Sigmoid colon (tissue), 7 donors: ENCODE measurements around the gene KIF15. TPM values are rescaled to one million over a fixed set of nuclear protein-coding genes. Genes with fewer than 3 reads are reported as not detected.
A peak's percentile ranks its signal among the peaks of the same experiment; 100 is the strongest.

ENCODE experiments used
- DNase-seq: peaks from one replicate; pipeline ENCODE4 v3.0.0-alpha.2; 2019
- H3K27ac ChIP-seq, 4 donors: fragments of 200-600 bp; sonication (generic); one replicate each; pipeline ENCODE4 v1.5.1; 2016 to 2019; ENCODE audit warnings: mild to moderate bottlenecking in 1 of 4
- H3K27me3 ChIP-seq, 3 donors: fragments of 200-600 bp; sonication (generic); one replicate each; pipeline ENCODE4 v1.5.1; 2019; ENCODE audit warnings: mild to moderate bottlenecking in 1 of 3
- H3K36me3 ChIP-seq, 4 donors: fragments of 200-600 bp; sonication (generic); one replicate each; pipeline ENCODE4 v1.5.1; 2016 to 2019
- H3K4me1 ChIP-seq, 4 donors: fragments of 200-600 bp; sonication (generic); one replicate each; pipeline ENCODE4 v1.5.1; 2017 to 2019
- H3K4me3 ChIP-seq, 4 donors: fragments of 200-600 bp; sonication (generic); one replicate each; pipeline ENCODE4 v1.5.1; 2017 to 2019; ENCODE audit warnings: mild to moderate bottlenecking in 2 of 4, moderate library complexity in 1 of 4
- H3K9me3 ChIP-seq, 4 donors: fragments of 200-600 bp in 3 of 4; sonication (generic) in 3 of 4; one replicate each; pipeline versions ENCODE4 v1.5.1 to v1.6.1; 2013 to 2019
- EP300 ChIP-seq, 4 donors: sonication (generic); formaldehyde crosslinking; IDR thresholded peaks; one replicate each; pipeline ENCODE4 v1.6.1; 2017; ENCODE audit warnings: antibody characterized with exemption in 4 of 4
- POLR2A ChIP-seq, 2 donors: fragments of 450-650 bp; IDR thresholded peaks; one replicate each; pipeline ENCODE4 v1.6.1; 2016; ENCODE audit warnings: antibody characterized with exemption in 2 of 2, mild to moderate bottlenecking in 2 of 2, moderate library complexity in 2 of 2
- POLR2AphosphoS5 ChIP-seq, 4 donors: sonication (generic); formaldehyde crosslinking; IDR thresholded peaks; one replicate each; pipeline ENCODE4 v1.6.1; 2017; ENCODE audit warnings: antibody characterized with exemption in 4 of 4
- WGBS, 2 donors: extraction: QIAGEN DNeasy Blood & Tissue Kit; methylation state at CpG; one replicate each; pipeline ENCODE4 v1.1.7; 2013; 5-methylcytosine and 5-hydroxymethylcytosine counted together
- intact Hi-C: fragments of 100-400 bp; cut with DNase I; formaldehyde crosslinking; loops from one replicate; pipeline ENCODE4 v1.15.1; 2023
- polyA plus RNA-seq, 3 donors: library from polyadenylated mRNA; stranded (reverse); fragments of 200-250 nt; gene quantifications; one replicate each; pipeline ENCODE4 v1.2.3, GENCODE V29; 2013
- total RNA-seq, 4 donors: library from RNA; depleted of rRNA; stranded (reverse); fragments of >200 nt; gene quantifications; one replicate each; pipeline ENCODE4 v1.1.0, GENCODE V29; 2016
- TF ChIP-seq, protein P1 (sequence below), 4 experiments: fragments of 450-650 bp in 3 of 4; fragments of 200-600 bp in 1 of 4; IDR thresholded peaks; one replicate each; pipeline ENCODE4 v1.5.1; 2016 to 2019; ENCODE audit warnings: antibody characterized with exemption in 4 of 4, mild to moderate bottlenecking in 3 of 4, moderate library complexity in 2 of 4
- donor health status: healthy with polysubstance abuse.
- donor health status: Bipolar disorder and iron deficiency.
- donor health status: healthy.

The KIF15 gene, protein sequence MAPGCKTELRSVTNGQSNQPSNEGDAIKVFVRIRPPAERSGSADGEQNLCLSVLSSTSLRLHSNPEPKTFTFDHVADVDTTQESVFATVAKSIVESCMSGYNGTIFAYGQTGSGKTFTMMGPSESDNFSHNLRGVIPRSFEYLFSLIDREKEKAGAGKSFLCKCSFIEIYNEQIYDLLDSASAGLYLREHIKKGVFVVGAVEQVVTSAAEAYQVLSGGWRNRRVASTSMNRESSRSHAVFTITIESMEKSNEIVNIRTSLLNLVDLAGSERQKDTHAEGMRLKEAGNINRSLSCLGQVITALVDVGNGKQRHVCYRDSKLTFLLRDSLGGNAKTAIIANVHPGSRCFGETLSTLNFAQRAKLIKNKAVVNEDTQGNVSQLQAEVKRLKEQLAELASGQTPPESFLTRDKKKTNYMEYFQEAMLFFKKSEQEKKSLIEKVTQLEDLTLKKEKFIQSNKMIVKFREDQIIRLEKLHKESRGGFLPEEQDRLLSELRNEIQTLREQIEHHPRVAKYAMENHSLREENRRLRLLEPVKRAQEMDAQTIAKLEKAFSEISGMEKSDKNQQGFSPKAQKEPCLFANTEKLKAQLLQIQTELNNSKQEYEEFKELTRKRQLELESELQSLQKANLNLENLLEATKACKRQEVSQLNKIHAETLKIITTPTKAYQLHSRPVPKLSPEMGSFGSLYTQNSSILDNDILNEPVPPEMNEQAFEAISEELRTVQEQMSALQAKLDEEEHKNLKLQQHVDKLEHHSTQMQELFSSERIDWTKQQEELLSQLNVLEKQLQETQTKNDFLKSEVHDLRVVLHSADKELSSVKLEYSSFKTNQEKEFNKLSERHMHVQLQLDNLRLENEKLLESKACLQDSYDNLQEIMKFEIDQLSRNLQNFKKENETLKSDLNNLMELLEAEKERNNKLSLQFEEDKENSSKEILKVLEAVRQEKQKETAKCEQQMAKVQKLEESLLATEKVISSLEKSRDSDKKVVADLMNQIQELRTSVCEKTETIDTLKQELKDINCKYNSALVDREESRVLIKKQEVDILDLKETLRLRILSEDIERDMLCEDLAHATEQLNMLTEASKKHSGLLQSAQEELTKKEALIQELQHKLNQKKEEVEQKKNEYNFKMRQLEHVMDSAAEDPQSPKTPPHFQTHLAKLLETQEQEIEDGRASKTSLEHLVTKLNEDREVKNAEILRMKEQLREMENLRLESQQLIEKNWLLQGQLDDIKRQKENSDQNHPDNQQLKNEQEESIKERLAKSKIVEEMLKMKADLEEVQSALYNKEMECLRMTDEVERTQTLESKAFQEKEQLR (N-terminal part only)
- total RNA-seq: 1 to 10 TPM in 3 of 4 donors, under 1 TPM in 1; 0.66 to 3.0 (median 1.1) TPM
- 1 to 10 TPM in 2 of 3 donors, under 1 TPM in 1; 0.60 to 8.8 (median 1.8) TPM for polyA plus RNA-seq

DNA sequence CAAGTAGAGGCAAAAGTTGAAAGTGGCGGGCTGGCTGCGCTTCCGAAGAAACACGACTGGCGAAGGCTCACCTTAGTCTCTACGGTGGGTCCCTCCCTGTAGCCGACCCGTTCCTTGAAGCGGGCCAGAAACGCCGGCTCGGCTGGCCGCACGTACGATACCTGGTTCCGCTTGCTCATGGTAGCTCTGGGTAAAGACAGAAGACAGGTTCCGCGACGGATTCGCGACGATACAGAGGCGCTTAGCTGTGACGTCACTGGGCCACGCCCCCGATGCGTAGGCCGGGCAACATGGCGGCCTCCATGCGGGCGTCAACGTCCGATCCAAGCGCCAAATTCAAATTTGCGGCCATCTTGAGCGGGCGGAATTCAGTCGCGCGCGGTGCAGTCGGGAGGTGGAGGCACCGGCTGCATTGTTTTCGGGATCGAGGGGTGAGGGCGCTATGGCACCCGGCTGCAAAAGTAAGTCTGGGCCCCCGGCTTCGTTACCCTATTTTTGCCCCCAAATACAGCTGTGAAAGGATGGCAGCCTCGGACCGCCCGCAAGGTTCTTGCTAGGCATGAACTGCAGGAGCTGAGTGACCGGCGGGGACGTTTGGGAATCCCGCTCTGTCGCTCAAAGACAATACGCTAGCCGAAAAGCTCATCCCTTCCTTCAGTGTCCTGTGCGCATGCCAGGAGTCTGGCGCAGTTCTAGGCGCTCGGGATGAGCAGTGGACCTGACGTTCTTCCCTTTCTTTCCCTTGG, at the start of gene KIF15, which contains the start of gene KIAA1143:
Gene KIF15 (plus strand): TSS at position 371 of the 746 bp plus-strand sequence. CDS start 72 bp downstream, at position 443.
Gene KIAA1143 (minus strand): TSS at position 196 of the 746 bp plus-strand sequence. CDS start 17 bp downstream, at position 179.
- Histone ChIP-seq H3K27me3 (no peaks in the 10 kb centered on the region), H3K27ac (peak within 1 kb of the TSS; percentile 62 to 77 (median 76)), H3K9me3 (peaks cover 0 to 3% (median 0%) of the 10 kb centered on the region in 4 donors), H3K4me3 (peak within 1 kb of the TSS; percentile 68 to 79 (median 75)), H3K4me1 (peaks cover 0 to 19% (median 14%) of the 10 kb centered on the region in 4 donors), H3K36me3 (no peaks in the 10 kb centered on the region)
- 0% methylated on average over 64 of the region's 64 CpGs for WGBS, 2 donors
- TF ChIP-seq POLR2AphosphoS5 (IDR thresholded peaks at IDR 0.05): peak; percentile 64 to 92 (median 83)
- TF ChIP-seq POLR2A (IDR thresholded peaks at IDR 0.05): peak in 1 of 2 donors; percentile 34
- TF ChIP-seq, protein P1, sequence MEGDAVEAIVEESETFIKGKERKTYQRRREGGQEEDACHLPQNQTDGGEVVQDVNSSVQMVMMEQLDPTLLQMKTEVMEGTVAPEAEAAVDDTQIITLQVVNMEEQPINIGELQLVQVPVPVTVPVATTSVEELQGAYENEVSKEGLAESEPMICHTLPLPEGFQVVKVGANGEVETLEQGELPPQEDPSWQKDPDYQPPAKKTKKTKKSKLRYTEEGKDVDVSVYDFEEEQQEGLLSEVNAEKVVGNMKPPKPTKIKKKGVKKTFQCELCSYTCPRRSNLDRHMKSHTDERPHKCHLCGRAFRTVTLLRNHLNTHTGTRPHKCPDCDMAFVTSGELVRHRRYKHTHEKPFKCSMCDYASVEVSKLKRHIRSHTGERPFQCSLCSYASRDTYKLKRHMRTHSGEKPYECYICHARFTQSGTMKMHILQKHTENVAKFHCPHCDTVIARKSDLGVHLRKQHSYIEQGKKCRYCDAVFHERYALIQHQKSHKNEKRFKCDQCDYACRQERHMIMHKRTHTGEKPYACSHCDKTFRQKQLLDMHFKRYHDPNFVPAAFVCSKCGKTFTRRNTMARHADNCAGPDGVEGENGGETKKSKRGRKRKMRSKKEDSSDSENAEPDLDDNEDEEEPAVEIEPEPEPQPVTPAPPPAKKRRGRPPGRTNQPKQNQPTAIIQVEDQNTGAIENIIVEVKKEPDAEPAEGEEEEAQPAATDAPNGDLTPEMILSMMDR (IDR thresholded peaks at IDR 0.05): no peak
- peak in 1 of 4 donors; percentile 53 for TF ChIP-seq EP300 (IDR thresholded peaks at IDR 0.05)
- DNase-seq: peak; percentile 98
- intact Hi-C loops: loop anchor here (1.0 to 5.0 kb wide), 5 partner anchors 32 to 424 kb away; partner anchors contain the start of genes EXOSC7, TCAIM, ZDHHC3 and ZNF501

DNA sequence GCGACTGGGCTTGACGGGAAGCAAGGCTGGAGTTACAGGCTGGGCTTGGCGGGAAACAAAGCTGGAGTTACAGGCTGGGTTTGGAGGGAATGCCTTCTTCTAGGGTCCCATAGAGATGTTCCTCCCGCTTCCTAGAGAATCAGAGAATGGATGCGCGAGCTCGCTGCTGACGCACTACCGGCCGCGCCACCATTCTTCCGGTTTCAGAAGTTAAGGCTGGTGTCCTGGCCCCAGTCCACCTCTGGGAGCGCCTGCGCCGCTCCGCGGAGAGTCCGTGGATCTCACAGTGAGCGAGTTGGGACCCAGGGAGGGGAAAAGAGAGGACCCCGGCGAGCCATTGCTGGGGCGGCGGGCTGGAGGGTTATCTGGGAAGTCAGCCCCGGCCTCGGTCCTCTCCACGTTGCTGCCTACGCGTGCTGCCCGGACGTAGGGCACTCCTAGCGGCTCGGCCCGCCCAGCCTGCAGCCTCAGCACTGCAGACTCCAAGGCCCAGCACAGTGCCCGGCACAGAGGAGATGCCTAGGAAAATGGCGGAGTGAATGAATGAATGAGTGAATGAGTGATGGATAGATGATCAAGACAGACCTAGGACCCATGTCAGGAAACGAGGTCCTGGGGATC, 49.0 kb upstream of the KIF15 start, which contains the start of gene ZNF502:
Gene ZNF502 (plus strand): TSS at position 206 of the 621 bp plus-strand sequence. CDS start 7,602 bp downstream, outside the sequence.
- 1 to 5% methylated on average over 36 of the region's 36 CpGs for WGBS, 2 donors
- peaks cover 0 to 12% (median 9%) of the 10 kb centered on the region in 4 donors for H3K4me1 ChIP-seq
- TF ChIP-seq EP300 (IDR thresholded peaks at IDR 0.05) (no peak), POLR2AphosphoS5 (IDR thresholded peaks at IDR 0.05) (peak; percentile 48 to 77 (median 66)), POLR2A (IDR thresholded peaks at IDR 0.05) (peak; percentile 24 to 41)
- TF ChIP-seq, protein P1 (IDR thresholded peaks at IDR 0.05): peak in 3 of 4 experiments; percentile 18 to 53 (median 43)
- peak within 1 kb of the TSS; percentile 75 to 82 (median 80) for H3K27ac ChIP-seq
- H3K27me3 ChIP-seq: peaks cover 0 to 4% (median 0%) of the 10 kb centered on the region in 3 donors
- H3K36me3 ChIP-seq: peaks cover 0 to 13% (median under 1%) of the 10 kb centered on the region in 4 donors
- peak; percentile 93 for DNase-seq
- H3K9me3 ChIP-seq: peaks cover 0 to 10% (median 8%) of the 10 kb centered on the region in 4 donors
- peak within 1 kb of the TSS; percentile 71 to 92 (median 87) for H3K4me3 ChIP-seq
- intact Hi-C loops: loop anchor here (1.0 to 5.0 kb wide), 3 partner anchors 17 to 150 kb away; partner anchors contain the start of genes KIAA1143, KIF15, TMEM42 and ZNF501

DNA sequence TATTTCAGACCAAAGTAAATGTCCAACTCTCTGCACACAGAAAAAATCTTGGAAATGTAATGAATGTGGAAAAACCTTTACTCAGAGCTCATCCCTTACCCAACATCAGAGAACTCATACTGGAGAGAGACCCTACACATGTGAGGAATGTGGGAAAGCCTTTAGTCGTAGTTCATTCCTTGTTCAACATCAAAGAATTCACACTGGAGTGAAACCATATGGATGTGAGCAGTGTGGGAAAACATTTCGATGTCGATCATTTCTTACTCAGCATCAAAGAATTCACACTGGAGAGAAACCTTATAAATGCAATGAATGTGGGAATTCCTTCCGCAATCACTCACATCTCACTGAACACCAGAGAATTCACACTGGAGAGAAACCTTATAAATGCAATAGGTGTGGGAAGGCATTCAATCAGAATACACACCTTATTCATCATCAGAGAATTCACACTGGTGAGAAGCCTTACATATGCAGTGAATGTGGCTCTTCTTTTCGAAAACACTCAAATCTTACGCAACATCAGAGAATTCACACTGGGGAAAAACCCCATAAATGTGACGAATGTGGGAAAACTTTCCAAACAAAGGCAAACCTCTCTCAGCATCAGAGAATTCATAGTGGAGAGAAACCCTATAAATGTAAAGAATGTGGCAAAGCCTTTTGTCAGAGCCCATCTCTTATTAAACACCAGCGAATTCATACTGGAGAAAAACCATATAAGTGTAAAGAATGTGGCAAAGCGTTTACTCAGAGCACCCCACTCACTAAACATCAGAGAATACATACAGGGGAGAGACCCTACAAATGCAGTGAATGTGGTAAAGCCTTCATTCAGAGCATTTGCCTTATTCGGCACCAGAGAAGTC, 40.1 kb upstream of the KIF15 start:
- peaks cover 23 to 60% (median 44%) of the 10 kb centered on the region in 4 donors for H3K36me3 ChIP-seq
- no peaks in the 10 kb centered on the region for H3K27me3 ChIP-seq
- WGBS, 2 donors: 97% methylated on average over 10 of the region's 10 CpGs
- intact Hi-C loops: no loop called here
- no peak for DNase-seq
- no peak overlapping the region for H3K4me3 ChIP-seq
- TF ChIP-seq, protein P1 (IDR thresholded peaks at IDR 0.05): no peak
- TF ChIP-seq EP300 (IDR thresholded peaks at IDR 0.05) (no peak), POLR2AphosphoS5 (IDR thresholded peaks at IDR 0.05) (no peak), POLR2A (IDR thresholded peaks at IDR 0.05) (no peak)
- peaks cover 50 to 73% (median 64%) of the 10 kb centered on the region in 4 donors for H3K9me3 ChIP-seq
- no peaks in the 10 kb centered on the region for H3K4me1 ChIP-seq
- H3K27ac ChIP-seq: no peak overlapping the region
